PC-3 (cell line): ENCODE results near the gene CCDC183. TPM values are rescaled to one million over a fixed set of nuclear protein-coding genes. Genes with fewer than 3 reads are reported as not detected.

Experiments
- ATAC-seq: fragments of 200-7000 bp; cut with Tn5 transposase; 2 replicates; pipeline ENCODE4 v1.9.1; 2020; ENCODE audit warnings: mild to moderate bottlenecking, moderate library complexity
- BruUV-seq: library from RNA; stranded (reverse); fragments of 400-500 nt; replicated peaks from 2 replicates; lab custom pipeline; 2021; lab: Mats Ljungman, UMichigan
- CTCF ChIA-PET: fragments of 300-600 bp; sonication (Branson Sonifier 250); formaldehyde crosslinking; loops from one replicate; lab custom pipeline; 2022; ENCODE audit warnings: antibody characterized with exemption; lab: Charles Lee
- POLR2A ChIA-PET: fragments of 300-600 bp; sonication (Branson Sonifier 250); formaldehyde crosslinking; loops from one replicate; lab custom pipeline; 2022; ENCODE audit warnings: antibody characterized with exemption; ENCODE audit not compliant: unreplicated experiment; lab: Charles Lee
- DNase-seq: peaks from one replicate; pipeline ENCODE4 v3.0.0-alpha.2; 2015
- H2AFZ ChIP-seq: fragments of 300-600 bp; sonication (generic); 2 replicates; pipeline ENCODE4 v1.6.0; 2016; ENCODE audit warnings: antibody characterized with exemption, low read length
- H3F3A ChIP-seq: fragments of 300-600 bp; sonication (generic); one replicate; pipeline ENCODE4 v1.6.0; 2017; ENCODE audit warnings: antibody characterized with exemption, low read length, control low read depth, mild to moderate bottlenecking; ENCODE audit not compliant: unreplicated experiment
- H3K27ac ChIP-seq: fragments of 300-600 bp; sonication (generic); 2 replicates; pipeline ENCODE4 v1.5.1; 2016; ENCODE audit warnings: mild to moderate bottlenecking, low read length
- H3K27me3 ChIP-seq: fragments of 300-600 bp; sonication (generic); 2 replicates; pipeline ENCODE4 v1.6.1; 2016; ENCODE audit warnings: low read length, mixed read lengths
- H3K36me3 ChIP-seq: fragments of 300-600 bp; sonication (generic); 2 replicates; pipeline ENCODE4 v1.6.1; 2016; ENCODE audit warnings: low read depth, mixed run types, low read length, mixed read lengths
- H3K4me1 ChIP-seq: fragments of 300-600 bp; sonication (generic); 2 replicates; pipeline ENCODE4 v1.5.1; 2016; ENCODE audit warnings: low read length; ENCODE audit not compliant: insufficient read depth
- H3K4me2 ChIP-seq: fragments of 300-600 bp; sonication (generic); 2 replicates; pipeline ENCODE4 v1.6.0; 2016; ENCODE audit warnings: low read length
- H3K4me3 ChIP-seq: fragments of 300-600 bp; sonication (generic); 2 replicates; pipeline ENCODE4 v1.5.1; 2016; ENCODE audit warnings: mild to moderate bottlenecking, low read length, mixed read lengths
- H3K79me2 ChIP-seq: fragments of 300-600 bp; sonication (generic); 2 replicates; pipeline ENCODE4 v1.6.1; 2017; ENCODE audit warnings: low read length, mixed read lengths
- H3K9ac ChIP-seq: fragments of 300-600 bp; sonication (generic); 2 replicates; pipeline ENCODE4 v1.6.0; 2016; ENCODE audit warnings: mild to moderate bottlenecking, low read length
- H3K9me2 ChIP-seq: fragments of 300-600 bp; sonication (generic); replicated peaks from 2 replicates; pipeline ENCODE4 v1.6.1; 2016; ENCODE audit warnings: mixed run types, low read length, mixed read lengths
- H3K9me3 ChIP-seq: fragments of 300-600 bp; sonication (generic); 2 replicates; pipeline ENCODE4 v1.6.1; 2016; ENCODE audit warnings: low read length, mixed read lengths
- H4K20me1 ChIP-seq: fragments of 300-600 bp; sonication (generic); 2 replicates; pipeline ENCODE4 v1.6.1; 2016; ENCODE audit warnings: low read length, mixed read lengths
- CTCF ChIP-seq: fragments of 300-600 bp; sonication (generic); conservative IDR thresholded peaks from 2 replicates; pipeline ENCODE4 v1.5.1; 2017; ENCODE audit warnings: antibody characterized with exemption, low read depth, mild to moderate bottlenecking, low read length
- EZH2 ChIP-seq: fragments of 300-600 bp; sonication (generic); IDR thresholded peaks from one replicate; pipeline ENCODE4 v1.6.1; 2017; ENCODE audit warnings: antibody characterized with exemption, mild to moderate bottlenecking, low read length; ENCODE audit not compliant: unreplicated experiment
- EZH2phosphoT487 ChIP-seq: fragments of 300-600 bp; sonication (generic); IDR thresholded peaks from 2 replicates; pipeline ENCODE4 v1.6.1; 2018; ENCODE audit warnings: mild to moderate bottlenecking, antibody characterized with exemption, low read length, borderline replicate concordance
- intact Hi-C: fragments of 100-400 bp; cut with micrococcal nuclease; formaldehyde crosslinking; loops from 2 replicates; pipeline ENCODE4 v1.9.0; 2023
- total RNA-seq: library from RNA; depleted of rRNA; stranded (reverse); fragments of >200 nt; gene quantifications from 2 replicates; pipeline ENCODE4 v1.2.3, GENCODE V29; 2014

CCDC183 gene
- total RNA-seq, 1 experiment from 2014 or later: 0.87 TPM

- no TSS peak for BruUV-seq
- TF ChIP-seq EZH2phosphoT487 (no peak), CTCF (no peak), EZH2 (no peak)
- CTCF ChIA-PET: no interaction called here
Observed at GRCh38 chr9:136855461-136856078, 59.4 kb downstream of the CCDC183 start.

GRCh38 chr9:136856079-136856476, 59.9 kb downstream of the CCDC183 start:
- no TSS peak for BruUV-seq
- intact Hi-C loops: no loop called here

More at GRCh38 chr9:136855461-136856078, 59.4 kb downstream of the CCDC183 start:
- no peak overlapping the region for H3K4me2 ChIP-seq
- POLR2A ChIA-PET: no interaction called here
- H3K27ac ChIP-seq: no peak overlapping the region
- H3K4me3 ChIP-seq: no peak overlapping the region
- no peak overlapping the region for H3K9ac ChIP-seq
- DNase-seq: no peak
- no peaks in the 10 kb centered on the region for H3K36me3 ChIP-seq
- no peaks in the 10 kb centered on the region for H3K79me2 ChIP-seq
- no peaks in the 10 kb centered on the region for H3K9me2 ChIP-seq
- H3K4me1 ChIP-seq: no peaks in the 10 kb centered on the region; the same call in 1 of the 2 replicates
- no peak overlapping the region for H2AFZ ChIP-seq
- ATAC-seq: no peak
- no peaks in the 10 kb centered on the region for H3F3A ChIP-seq
- intact Hi-C loops: no loop called here
- H4K20me1 ChIP-seq: no peaks in the 10 kb centered on the region
- H3K27me3 ChIP-seq: no peaks in the 10 kb centered on the region
- H3K9me3 ChIP-seq: no peaks in the 10 kb centered on the region

More at GRCh38 chr9:136856079-136856476, 59.9 kb downstream of the CCDC183 start:
- CTCF ChIA-PET: no interaction called here
- POLR2A ChIA-PET: interaction anchor here (0.5 kb wide), 1 partner anchor 78 kb away, joined by 3 read pairs; no protein-coding TSS in a partner anchor
- Histone ChIP-seq H3K9ac (no peak overlapping the region), H3K9me2 (no peaks in the 10 kb centered on the region), H3K27me3 (no peaks in the 10 kb centered on the region), H4K20me1 (no peaks in the 10 kb centered on the region), H3K4me2 (no peak overlapping the region), H3K79me2 (no peaks in the 10 kb centered on the region), H3K4me3 (no peak overlapping the region), H2AFZ (no peak overlapping the region), H3F3A (no peaks in the 10 kb centered on the region), H3K36me3 (no peaks in the 10 kb centered on the region; the same call in 1 of the 2 replicates), H3K9me3 (no peaks in the 10 kb centered on the region), H3K4me1 (no peaks in the 10 kb centered on the region), H3K27ac (no peak overlapping the region)
- DNase-seq (no peak), ATAC-seq (no peak)
- TF ChIP-seq CTCF (no peak), EZH2phosphoT487 (no peak)
